Cardiac muscle cell (in vitro differentiated cells and primary cell): ENCODE results near the gene PADI2. TPM values are rescaled to one million over a fixed set of nuclear protein-coding genes. Genes with fewer than 3 reads are reported as not detected.

Experiments used
- DNase-seq, 2 donors: peaks; one replicate each; pipeline versions ENCODE4 v3.0.0 to v3.0.0-alpha.2; 2010 to 2017; ENCODE audit warnings: low read depth in 1 of 2, low spot score in 1 of 2
- H3K27ac ChIP-seq: fragments of 200-600 bp; sonication (generic); 2 replicates; pipeline ENCODE4 v1.5.1; 2016
- H3K27me3 ChIP-seq: fragments of 200-600 bp; sonication (generic); 2 replicates; pipeline ENCODE4 v1.6.0; 2016; ENCODE audit warnings: control low read depth
- H3K36me3 ChIP-seq: fragments of 200-600 bp; sonication (generic); 2 replicates; pipeline ENCODE4 v1.5.1; 2016; ENCODE audit warnings: control low read depth
- H3K4me1 ChIP-seq: fragments of 200-600 bp; sonication (generic); 2 replicates; pipeline ENCODE4 v1.8.1; 2017; ENCODE audit warnings: low read depth, mild to moderate bottlenecking, mixed run types
- H3K4me3 ChIP-seq: fragments of 200-600 bp; sonication (generic); 2 replicates; pipeline ENCODE4 v1.5.1; 2016; ENCODE audit warnings: mild to moderate bottlenecking
- H3K9me3 ChIP-seq: fragments of 200-600 bp; sonication (generic); 2 replicates; pipeline ENCODE4 v1.5.1; 2017; ENCODE audit warnings: low read depth, mild to moderate bottlenecking, control low read depth
- CTCF ChIP-seq: IDR thresholded peaks from 2 replicates; pipeline ENCODE4 v1.5.1; 2012; ENCODE audit warnings: low read depth, mild to moderate bottlenecking, low read length
- polyA plus RNA-seq: library from polyadenylated mRNA; unstranded; fragments of >200 nt; fragmentation: Nextera tagmentation; extraction: Ambion mirVana; gene quantifications from 2 replicates; pipeline ENCODE4 v1.2.1, GENCODE V29; 2016
- total RNA-seq: library from RNA; depleted of rRNA; stranded (reverse); fragments of >200 nt; gene quantifications from 2 replicates; pipeline ENCODE4 v1.2.3, GENCODE V29; 2016

Gene PADI2
- total and polyA plus RNA-seq, 2 experiments from 2014 or later, result 0.11 to 0.54 TPM

DNA sequence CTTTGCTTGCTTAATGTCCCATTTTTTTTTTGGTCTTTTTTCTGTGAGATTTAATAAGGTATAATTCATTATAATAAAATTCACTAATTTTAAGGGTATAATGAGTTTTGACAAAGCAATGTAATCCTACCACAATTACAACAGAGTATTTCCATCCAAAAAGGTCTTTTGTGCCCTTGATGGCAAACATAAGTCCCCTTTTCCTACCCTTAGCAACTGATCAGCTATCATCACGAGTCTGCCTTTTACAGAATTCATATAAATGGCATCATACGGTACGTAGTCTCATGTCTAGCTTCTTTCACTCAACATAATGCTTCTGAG is 73.0 kb downstream of the PADI2 start:
- Histone ChIP-seq H3K36me3 (peaks cover 25% of the 10 kb centered on the region), H3K27ac (no peak overlapping the region)

DNA sequence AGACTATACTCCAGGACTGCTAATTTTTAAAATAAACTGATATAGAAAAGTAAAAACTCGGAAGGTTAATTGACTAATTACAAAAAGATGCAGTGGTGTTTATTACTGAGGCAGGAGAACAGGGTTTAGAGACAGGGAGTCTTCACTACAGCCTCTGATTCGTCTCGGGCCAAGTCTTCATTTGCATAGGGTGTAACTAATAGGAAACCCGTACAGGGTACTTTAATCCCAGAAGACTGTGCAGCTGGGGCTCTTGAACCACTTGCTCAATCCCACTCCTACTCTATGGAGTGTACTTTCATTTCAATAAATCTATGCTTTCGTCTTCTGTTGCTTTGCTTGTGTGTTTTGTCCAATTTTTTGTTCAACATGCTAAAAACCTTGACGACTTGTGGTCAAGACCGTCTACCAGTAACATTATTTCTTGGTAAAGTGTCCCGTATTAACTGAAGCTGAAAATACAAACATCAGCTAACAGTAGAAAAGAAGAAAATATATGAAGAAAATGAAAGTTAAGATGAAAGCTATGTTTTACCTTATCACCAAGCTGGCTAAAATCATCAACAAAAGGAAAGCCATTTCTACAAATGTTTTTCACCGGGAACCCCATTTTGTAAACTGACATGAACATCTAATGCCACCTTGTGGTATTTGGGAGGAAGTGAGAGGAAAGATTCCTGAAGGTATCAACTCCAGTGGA is 73.5 kb downstream of the PADI2 start:
- Histone ChIP-seq H3K9me3 (no peaks in the 10 kb centered on the region), H3K27me3 (no peaks in the 10 kb centered on the region), H3K4me1 (peaks cover 3% of the 10 kb centered on the region), H3K36me3 (peaks cover 25% of the 10 kb centered on the region), H3K4me3 (no peak overlapping the region), H3K27ac (no peak overlapping the region)
- DNase-seq, result peak; percentile 55 to 79
- TF ChIP-seq CTCF, result peak; percentile 70

More for the DNA sequence above, 73.0 kb downstream of the PADI2 start:
- no peaks in the 10 kb centered on the region for H3K9me3 ChIP-seq
- no peaks in the 10 kb centered on the region for H3K27me3 ChIP-seq
- no peak for TF ChIP-seq CTCF
- H3K4me1 ChIP-seq, result peaks cover 3% of the 10 kb centered on the region
- no peak overlapping the region for H3K4me3 ChIP-seq
- no peak for DNase-seq

- TF ChIP-seq CTCF, result no peak
- no peaks in the 10 kb centered on the region for H3K27me3 ChIP-seq
- DNase-seq, result no peak
- peaks cover 30% of the 10 kb centered on the region for H3K36me3 ChIP-seq
- H3K4me1 ChIP-seq, result peaks cover 3% of the 10 kb centered on the region
- H3K27ac ChIP-seq, result no peak overlapping the region
- H3K4me3 ChIP-seq, result no peak overlapping the region
- no peaks in the 10 kb centered on the region for H3K9me3 ChIP-seq
Observed at GRCh38 chr1:17045150-17045549, 74.1 kb downstream of the PADI2 start.

- no peak overlapping the region for H3K4me3 ChIP-seq
- no peak overlapping the region for H3K27ac ChIP-seq
- no peak for DNase-seq
- no peaks in the 10 kb centered on the region for H3K9me3 ChIP-seq
- peaks cover 38% of the 10 kb centered on the region for H3K36me3 ChIP-seq
- no peak for TF ChIP-seq CTCF
- H3K27me3 ChIP-seq, result no peaks in the 10 kb centered on the region
- peaks cover 3% of the 10 kb centered on the region for H3K4me1 ChIP-seq
Observed at GRCh38 chr1:17043676-17044075, 75.6 kb downstream of the PADI2 start.

DNA sequence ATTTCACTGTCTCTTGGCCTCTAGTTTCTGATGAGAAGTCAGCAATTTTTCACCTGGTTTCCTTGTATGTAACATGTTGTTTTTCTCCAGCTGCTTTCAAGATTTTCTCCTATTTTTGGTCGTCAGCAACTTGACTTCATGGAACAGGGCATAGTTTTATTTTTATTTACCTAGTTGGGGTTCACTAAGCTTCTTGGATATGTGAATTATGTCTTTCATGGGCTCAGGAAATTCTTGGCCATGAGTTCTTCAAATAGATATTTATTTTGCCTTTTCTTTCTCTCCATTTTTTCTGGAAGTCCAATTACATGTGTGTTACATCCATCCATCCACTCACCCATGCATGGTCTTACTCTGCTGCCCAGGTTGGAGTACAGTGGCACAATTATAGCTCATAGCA is 79.1 kb downstream of the PADI2 start:
- Histone ChIP-seq H3K9me3 (no peaks in the 10 kb centered on the region), H3K27me3 (no peaks in the 10 kb centered on the region), H3K4me1 (no peaks in the 10 kb centered on the region), H3K27ac (no peak overlapping the region), H3K4me3 (no peak overlapping the region), H3K36me3 (peaks cover 42% of the 10 kb centered on the region)
- no peak for DNase-seq
- TF ChIP-seq CTCF, result no peak

DNA sequence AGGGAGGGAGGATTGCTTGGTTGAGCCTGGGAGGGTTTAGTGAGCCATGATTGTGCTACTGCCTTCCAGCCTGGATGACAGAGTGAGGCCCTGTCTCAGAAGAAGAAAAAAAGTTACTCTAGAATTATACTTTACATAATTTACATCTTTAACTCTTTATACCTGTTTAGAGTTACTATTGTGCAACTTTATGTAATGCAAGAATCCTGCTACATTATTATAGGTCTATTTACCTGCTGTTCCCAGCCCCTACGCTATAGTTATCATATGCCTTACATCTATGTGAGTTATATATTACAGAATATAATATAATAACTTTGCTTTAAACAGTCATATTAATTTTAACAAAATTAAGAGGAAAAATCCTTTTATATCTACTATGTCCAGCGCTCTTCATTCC is 79.7 kb downstream of the PADI2 start:
- Histone ChIP-seq H3K36me3 (peaks cover 40% of the 10 kb centered on the region), H3K9me3 (no peaks in the 10 kb centered on the region), H3K4me3 (no peak overlapping the region), H3K27me3 (no peaks in the 10 kb centered on the region), H3K4me1 (no peaks in the 10 kb centered on the region), H3K27ac (no peak overlapping the region)
- no peak for DNase-seq
- no peak for TF ChIP-seq CTCF
